IMR-90 (cell line): ENCODE measurements around the gene UGT1A7. TPM values are rescaled to one million over a fixed set of nuclear protein-coding genes. Genes with fewer than 3 reads are reported as not detected.
A peak's percentile ranks its signal among the peaks of the same experiment; 100 is the strongest.
"Not testable (repeated sequence)": the region's sequence is repeated elsewhere in the genome, so short reads cannot be mapped to it uniquely, and the experiment has no call there.

Experiments
- ATAC-seq: fragments of 200-7000 bp; cut with Tn5 transposase; 2 replicates; pipeline ENCODE4 v1.9.1; 2020; ENCODE audit warnings: low read depth, mild to moderate bottlenecking, moderate library complexity
- BruUV-seq: library from RNA; stranded (reverse); fragments of 400-500 nt; replicated peaks from 2 replicates; lab custom pipeline; 2021; lab: Mats Ljungman, UMichigan
- CTCF ChIA-PET: fragments of 300-600 bp; formaldehyde crosslinking; extraction: SDS; loops from one replicate; lab custom pipeline; 2021; ENCODE audit warnings: antibody characterized with exemption; lab: Yijun Ruan, JAX
- POLR2A ChIA-PET: fragments of 300-600 bp; sonication (Branson Sonifier 250); formaldehyde crosslinking; loops from one replicate; lab custom pipeline; 2022; ENCODE audit warnings: antibody characterized with exemption; ENCODE audit not compliant: unreplicated experiment; lab: Charles Lee
- DNase-seq: peaks from one replicate; pipeline ENCODE4 v3.0.0; 2013
- H2AFZ ChIP-seq: replicated peaks from 2 replicates; pipeline ENCODE3; 2013; ENCODE audit warnings: low read length, mild to moderate bottlenecking; ENCODE audit not compliant: poor library complexity
- H2AK5ac ChIP-seq: 2 replicates; pipeline ENCODE4 v1.6.1; 2013; ENCODE audit warnings: low read depth, low read length, inconsistent platforms
- H2AK9ac ChIP-seq: replicated peaks from 2 replicates; pipeline ENCODE3; 2013; ENCODE audit warnings: mild to moderate bottlenecking, low read depth, low read length, moderate library complexity; ENCODE audit not compliant: poor library complexity
- H2BK120ac ChIP-seq: 2 replicates; pipeline ENCODE4 v1.6.1; 2013; ENCODE audit warnings: low read depth, low read length, inconsistent platforms
- H2BK15ac ChIP-seq: 3 replicates; pipeline ENCODE4 v1.6.1; 2013; ENCODE audit warnings: low read depth, low read length, inconsistent platforms
- H2BK20ac ChIP-seq: 2 replicates; pipeline ENCODE4 v1.6.1; 2013; ENCODE audit warnings: low read depth, mild to moderate bottlenecking, inconsistent platforms, low read length, moderate library complexity
- H2BK5ac ChIP-seq: 2 replicates; pipeline ENCODE4 v1.6.1; 2013; ENCODE audit warnings: mild to moderate bottlenecking, low read depth, low read length, inconsistent platforms; ENCODE audit not compliant: poor library complexity, severe bottlenecking
- H3K14ac ChIP-seq: replicated peaks from 2 replicates; pipeline ENCODE4 v1.6.1; 2013; ENCODE audit warnings: low read depth, low read length, inconsistent platforms
- H3K18ac ChIP-seq: 2 replicates; pipeline ENCODE4 v1.6.1; 2013; ENCODE audit warnings: low read depth, low read length, control low read depth
- H3K23ac ChIP-seq: 2 replicates; pipeline ENCODE4 v1.6.1; 2013; ENCODE audit warnings: low read depth, low read length, inconsistent platforms
- H3K27ac ChIP-seq: 2 replicates; pipeline ENCODE4 v1.5.1; 2013; ENCODE audit warnings: mild to moderate bottlenecking, control low read depth, low read length; ENCODE audit not compliant: insufficient read depth
- H3K27me3 ChIP-seq: 2 replicates; pipeline ENCODE4 v1.6.1; 2013; ENCODE audit warnings: low read length; ENCODE audit not compliant: control insufficient read depth, insufficient read depth
- H3K36me3 ChIP-seq: 2 replicates; pipeline ENCODE4 v1.6.1; 2013; ENCODE audit warnings: low read length, mixed read lengths; ENCODE audit not compliant: control insufficient read depth, insufficient read depth
- H3K4ac ChIP-seq: 2 replicates; pipeline ENCODE4 v1.6.1; 2013; ENCODE audit warnings: low read depth, low read length, inconsistent platforms
- H3K4me1 ChIP-seq: 2 replicates; pipeline ENCODE4 v1.6.1; 2013; ENCODE audit warnings: low read length, mixed read lengths; ENCODE audit not compliant: control insufficient read depth, insufficient read depth
- H3K4me2 ChIP-seq: 2 replicates; pipeline ENCODE4 v1.6.1; 2013; ENCODE audit warnings: low read depth, mild to moderate bottlenecking, control low read depth, low read length, moderate library complexity
- H3K4me3 ChIP-seq: 2 replicates; pipeline ENCODE4 v1.5.1; 2013; ENCODE audit warnings: low read depth, mild to moderate bottlenecking, control low read depth, low read length, moderate library complexity; ENCODE audit not compliant: insufficient read depth
- H3K56ac ChIP-seq: 2 replicates; pipeline ENCODE4 v1.6.1; 2013; ENCODE audit warnings: low read length, inconsistent platforms; ENCODE audit not compliant: insufficient read depth; ENCODE audit errors: extremely low read depth
- H3K79me1 ChIP-seq, 2 experiments: 2 replicates each; pipeline ENCODE4 v1.6.1; 2013; ENCODE audit warnings: low read length in 2 of 2, inconsistent platforms in 1 of 2, low read depth in 1 of 2
- H3K9ac ChIP-seq: 2 replicates; pipeline ENCODE4 v1.6.1; 2013; ENCODE audit warnings: low read depth, low read length, control low read depth
- H3K9me1 ChIP-seq: 2 replicates; pipeline ENCODE4 v1.6.1; 2013; ENCODE audit warnings: low read length, inconsistent platforms; ENCODE audit not compliant: insufficient read depth
- H3K9me3 ChIP-seq: 2 replicates; pipeline ENCODE4 v1.6.1; 2013; ENCODE audit warnings: low read length; ENCODE audit not compliant: control insufficient read depth, insufficient read depth
- H4K20me1 ChIP-seq: 2 replicates; pipeline ENCODE4 v1.6.1; 2013; ENCODE audit warnings: low read length, inconsistent platforms; ENCODE audit not compliant: insufficient read depth
- H4K5ac ChIP-seq: 2 replicates; pipeline ENCODE4 v1.6.1; 2013; ENCODE audit warnings: mild to moderate bottlenecking, low read depth, low read length, control low read depth
- H4K8ac ChIP-seq, 2 experiments: 2 replicates each; pipeline ENCODE4 v1.6.1; 2013; ENCODE audit warnings: low read depth in 2 of 2, low read length in 2 of 2, control low read depth in 1 of 2, inconsistent platforms in 1 of 2
- H4K91ac ChIP-seq: 2 replicates; pipeline ENCODE4 v1.6.1; 2013; ENCODE audit warnings: low read depth, low read length, inconsistent platforms; ENCODE audit not compliant: insufficient read depth
- CTCF ChIP-seq: conservative IDR thresholded peaks from 2 replicates; pipeline ENCODE4 v1.5.1; 2012; ENCODE audit warnings: mild to moderate bottlenecking, low read depth, low read length, improper control_type of control experiment
- MXI1 ChIP-seq: IDR thresholded peaks from 2 replicates; pipeline ENCODE4 v1.6.1; 2012; ENCODE audit warnings: low read depth, mild to moderate bottlenecking, low read length, moderate library complexity, borderline replicate concordance
- WGBS, 2 experiments: methylation state at CpG; one replicate each; pipeline versions ENCODE4 v1.1.5 to v1.1.7; 2013; ENCODE audit warnings: missing lambda C conversion rate in 2 of 2; ENCODE audit not compliant: insufficient read length in 1 of 2; ENCODE audit errors: extremely low coverage in 2 of 2; 5-methylcytosine and 5-hydroxymethylcytosine counted together
- dilution Hi-C: fragments of 300-500 bp; cut with HindIII; formaldehyde crosslinking; loops from one replicate; pipeline ENCODE4 v1.14.3; 2018; ENCODE audit warnings: low sequenced_read_pairs; ENCODE audit not compliant: unreplicated experiment
- in situ Hi-C: fragments of 300-500 bp; cut with MboI; formaldehyde crosslinking; loops from 3 replicates; pipeline ENCODE4 v1.14.3; 2019; ENCODE audit warnings: low sequenced_read_pairs, inconsistent platforms, mixed read lengths
- intact Hi-C: fragments of 100-400 bp; cut with micrococcal nuclease; formaldehyde crosslinking; loops from 2 replicates; pipeline ENCODE4 v1.10.0; 2022
- polyA plus RNA-seq, 3 experiments: library from polyadenylated mRNA; depleted of rRNA; stranded (reverse); fragments of >200 nt; gene quantifications; 2 replicates each; pipeline ENCODE4 v1.2.3, GENCODE V29; 2012; ENCODE audit warnings: low replicate concordance in 1 of 3
- total RNA-seq: library from RNA; depleted of rRNA; stranded (reverse); fragments of >200 nt; gene quantifications from 2 replicates; pipeline ENCODE4 v1.2.3, GENCODE V29; 2012

Gene UGT1A7
- total and polyA plus RNA-seq, 2 of the 4 experiments (the other 2 are of a cell fraction) = not detected

- Histone ChIP-seq H3K9ac (no peak overlapping the region), H3K9me1 (no peaks in the 10 kb centered on the region), H2AK5ac (no peak overlapping the region), H3K4me3 (no peak overlapping the region), H4K8ac (no peak overlapping the region), H3K79me1 (no peaks in the 10 kb centered on the region), H3K9me3 (peaks cover 2% of the 10 kb centered on the region; the same call in 1 of the 2 replicates), H2BK20ac (no peak overlapping the region), H3K4me2 (no peak overlapping the region), H4K5ac (no peak overlapping the region), H3K27ac (no peak overlapping the region), H3K36me3 (no peaks in the 10 kb centered on the region), H3K23ac (no peak overlapping the region), H2BK15ac (no peak overlapping the region), H3K14ac (no peak overlapping the region), H2BK120ac (no peak overlapping the region), H4K20me1 (no peaks in the 10 kb centered on the region), H2AFZ (no peak overlapping the region), H4K91ac (no peak overlapping the region), H3K27me3 (no peaks in the 10 kb centered on the region), H3K18ac (no peak overlapping the region), H2AK9ac (no peak overlapping the region), H3K4me1 (no peaks in the 10 kb centered on the region), H2BK5ac (no peak overlapping the region), H3K56ac (no peak overlapping the region), H3K4ac (no peak overlapping the region)
- in situ Hi-C loops = no loop called here
- DNase-seq = no peak
- ATAC-seq = no peak
- no TSS peak for BruUV-seq
- POLR2A ChIA-PET = no interaction called here
- 0 out of 2 replicates have a peak, but pooled peaks have one; percentile 10 for TF ChIP-seq CTCF
- no peak for TF ChIP-seq MXI1
- dilution Hi-C loops = no loop called here
- no CpG with 5 or more reads among the region's 1 CpG for WGBS, 2 experiments
- intact Hi-C loops = no loop called here
- CTCF ChIA-PET = no interaction called here
These were observed 38.6 kb upstream of the UGT1A7 start for GRCh38 chr2:233643128-233643527.

- H4K20me1 ChIP-seq, H2BK15ac ChIP-seq, H3K56ac ChIP-seq, H3K36me3 ChIP-seq, intact Hi-C loops, H2AK9ac ChIP-seq, H3K18ac ChIP-seq, H4K91ac ChIP-seq, H3K27ac ChIP-seq, ATAC-seq, H4K5ac ChIP-seq, H2AFZ ChIP-seq, H3K4ac ChIP-seq, BruUV-seq, H3K9me1 ChIP-seq, POLR2A ChIA-PET, H3K4me3 ChIP-seq, H2BK120ac ChIP-seq, H3K14ac ChIP-seq, H3K79me1 ChIP-seq, CTCF ChIA-PET, dilution Hi-C loops, H3K27me3 ChIP-seq, H3K9ac ChIP-seq, H4K8ac ChIP-seq, in situ Hi-C loops, H2BK20ac ChIP-seq, H2BK5ac ChIP-seq, H3K23ac ChIP-seq, H2AK5ac ChIP-seq, DNase-seq, H3K4me2 ChIP-seq, H3K4me1 ChIP-seq, H3K9me3 ChIP-seq: not testable (repeated sequence)
- no CpG with 5 or more reads among the region's 3 CpGs for WGBS, 2 experiments
These were observed 35.7 kb upstream of the UGT1A7 start for GRCh38 chr2:233646033-233646432.
